Astrocyte of the spinal cord (primary cell): ENCODE measurements around the gene ZDHHC8.

Experiments
- DNase-seq: peaks from one replicate; pipeline ENCODE4 v3.0.0; 2011; ENCODE audit warnings: low read depth, low spot score
- H3K4me3 ChIP-seq: 2 replicates; pipeline ENCODE4 v1.5.1; 2011; ENCODE audit warnings: low read depth, mild to moderate bottlenecking, low read length, moderate library complexity
- CTCF ChIP-seq: IDR thresholded peaks from 2 replicates; pipeline ENCODE4 v1.5.1; 2012; ENCODE audit warnings: low read depth, mild to moderate bottlenecking, low read length, inconsistent platforms
- in situ Hi-C: cut with HindIII; loops from 2 replicates; pipeline ENCODE4 v1.10.0; 2017; ENCODE audit warnings: low sequenced_read_pairs

ZDHHC8 gene

DNA sequence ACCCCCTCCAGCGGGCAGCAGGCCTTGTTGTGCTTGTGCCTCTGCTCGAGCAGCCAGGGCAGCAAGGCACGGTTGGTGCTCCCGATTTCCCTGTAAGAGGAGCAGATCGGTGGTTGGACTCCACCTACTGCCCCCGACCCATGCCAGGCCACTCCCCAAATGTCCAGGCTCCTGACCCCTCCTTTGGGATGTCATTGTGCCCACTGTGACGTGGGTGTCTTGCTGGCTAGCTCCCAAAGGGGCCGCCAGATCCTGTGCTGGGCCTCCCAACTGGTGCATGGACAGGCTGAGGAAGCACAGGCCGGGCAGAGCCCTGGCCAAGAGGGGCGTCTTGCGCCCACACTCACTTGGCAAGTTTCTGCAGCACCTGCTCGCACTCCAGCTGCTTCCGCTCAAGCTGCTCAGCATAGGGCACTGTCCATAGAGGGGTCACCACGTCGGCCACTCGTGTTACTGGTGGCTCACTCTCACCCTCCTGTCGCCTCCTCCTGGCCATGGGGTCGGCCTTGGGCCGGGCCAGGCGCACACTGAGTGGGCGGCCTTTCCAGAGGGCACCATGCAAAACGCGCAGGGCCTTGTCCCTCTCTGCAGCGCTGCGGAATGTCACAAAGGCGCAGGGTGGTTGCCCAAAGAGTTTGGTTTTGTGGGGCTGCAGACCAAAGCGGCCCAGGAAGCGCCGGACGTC is 15.8 kb upstream of the ZDHHC8 start, which contains the start of gene RANBP1:
Gene RANBP1 (plus strand): TSS at position 414 of the 685 bp plus-strand sequence. CDS start 81 bp downstream, at position 495.
- TF ChIP-seq CTCF: no peak
- H3K4me3 ChIP-seq: peak within 1 kb of the TSS; percentile 96
- in situ Hi-C loops: no loop called here
- DNase-seq: no peak

DNA sequence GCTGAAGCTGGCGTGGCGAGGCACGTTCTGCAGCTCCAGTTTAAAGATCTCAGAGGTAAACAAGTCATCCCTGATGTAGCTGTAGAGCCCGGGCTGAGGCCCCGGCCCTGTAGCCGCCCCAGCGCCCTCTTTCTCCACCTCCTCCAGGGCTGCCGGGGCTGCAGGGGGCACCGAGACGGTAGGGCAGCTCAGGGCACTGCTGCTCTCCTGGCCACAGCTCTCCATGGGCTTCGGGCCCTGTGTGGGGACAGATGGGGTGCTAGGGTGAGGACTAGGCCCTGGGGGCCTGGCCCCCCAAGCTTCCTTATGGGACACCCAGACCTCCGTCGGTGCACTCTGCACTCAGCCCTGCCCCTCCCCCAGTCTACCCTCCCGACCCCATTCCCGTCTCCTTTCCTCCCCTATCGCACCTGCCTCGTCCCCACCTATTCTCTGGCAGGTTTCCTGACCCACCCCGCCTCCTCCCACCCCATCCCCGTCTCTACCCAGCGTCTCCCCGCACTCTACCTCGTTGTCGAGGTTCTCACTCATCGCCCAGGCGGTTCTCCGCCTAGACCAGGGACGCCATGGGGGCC is 15.1 kb upstream of the ZDHHC8 start:
- no peak for DNase-seq
- no peak for TF ChIP-seq CTCF
- in situ Hi-C loops: no loop called here
- H3K4me3 ChIP-seq: peak overlapping the region; percentile 96

- no peak for TF ChIP-seq CTCF
- in situ Hi-C loops: no loop called here
- peak; percentile 99 for DNase-seq
- H3K4me3 ChIP-seq: peak within 1 kb of the TSS; percentile 96
Measured at GRCh38 chr22:20116951-20117632, 14.5 kb upstream of the ZDHHC8 start, which contains the start of gene TRMT2A. Gene TRMT2A (minus strand): TSS chr22:20117226. CDS start chr22:20116906, 320 bp downstream.

DNA sequence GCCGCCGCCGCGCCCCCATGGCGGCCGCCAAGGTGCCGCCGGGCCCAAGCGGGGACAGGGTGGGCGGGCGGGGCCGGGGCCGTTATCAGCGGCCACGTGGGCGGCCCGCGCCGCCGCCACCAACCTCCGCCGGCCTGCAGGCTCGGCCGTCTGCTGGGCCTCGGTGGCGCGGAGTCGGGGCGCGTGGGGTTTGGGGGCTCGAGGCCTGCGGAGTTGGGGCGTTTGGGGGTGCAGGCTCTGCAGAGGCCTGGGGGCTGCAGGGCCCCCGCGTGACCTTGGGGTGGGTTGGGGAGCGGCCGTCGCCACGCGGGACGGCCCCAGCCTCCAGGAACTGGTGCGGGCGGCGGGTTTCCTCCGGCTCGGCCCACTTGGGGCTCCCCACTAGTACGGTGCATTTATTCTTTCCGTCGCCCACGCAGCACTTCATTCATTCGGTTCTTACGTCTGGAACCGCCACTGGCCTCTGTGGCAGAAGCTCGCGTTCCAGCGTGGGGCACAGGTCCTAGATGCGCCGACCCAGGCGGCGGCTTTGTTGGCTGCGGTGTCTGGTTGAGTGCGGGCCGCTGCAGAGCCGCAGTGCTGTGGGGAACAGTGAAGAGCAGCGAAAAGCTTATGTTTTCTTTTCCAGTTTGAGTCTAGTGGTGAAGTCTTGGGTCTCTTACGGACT is 13.8 kb upstream of the ZDHHC8 start:
- DNase-seq: no peak
- TF ChIP-seq CTCF: no peak
- H3K4me3 ChIP-seq: peak overlapping the region; percentile 78
- in situ Hi-C loops: no loop called here

DNA sequence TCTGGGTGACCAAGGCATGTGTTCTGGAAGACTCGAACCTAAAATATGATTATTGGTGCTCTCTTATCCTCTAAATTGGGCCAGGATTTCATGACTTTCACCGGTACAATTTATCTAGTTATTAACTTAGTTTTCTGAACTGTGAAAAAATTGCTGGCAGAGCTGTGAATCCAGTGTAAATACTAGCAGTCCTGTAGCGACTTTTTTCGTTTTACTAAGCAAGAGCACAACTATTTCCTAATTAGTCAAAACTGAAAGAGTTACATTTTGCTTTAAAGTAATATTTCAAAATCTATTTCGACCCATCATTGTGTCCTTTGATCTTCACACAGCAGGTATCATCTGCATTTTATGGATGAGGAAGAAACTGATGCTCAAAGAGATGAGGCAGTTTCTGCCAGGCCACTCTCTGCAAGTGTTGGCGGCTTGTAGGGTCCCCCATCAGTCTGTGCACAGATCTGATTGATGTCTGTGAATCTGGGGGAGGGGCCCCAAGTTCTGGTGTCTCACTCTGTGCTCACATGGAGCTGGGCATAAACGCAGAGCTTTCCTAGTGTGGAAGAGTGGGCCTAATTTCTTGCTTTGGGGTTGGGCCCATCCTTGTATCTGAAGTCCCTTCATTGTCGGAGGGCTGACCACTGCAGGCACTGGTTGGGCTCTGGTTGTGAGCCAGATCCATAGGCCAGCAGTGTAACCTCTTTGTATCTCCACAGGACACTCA is 13.1 kb upstream of the ZDHHC8 start:
- no peak for DNase-seq
- in situ Hi-C loops: no loop called here
- H3K4me3 ChIP-seq: peak overlapping the region; percentile 78
- TF ChIP-seq CTCF: no peak
